H54 (cell line): ENCODE data around the gene JAZF1.
A peak's percentile ranks its signal among the peaks of the same experiment; 100 is the strongest.

Source experiments
- DNase-seq: peaks from one replicate; pipeline ENCODE4 v3.0.0; 2011; ENCODE audit warnings: low spot score, mixed read lengths; ENCODE audit not compliant: insufficient read length
- FAIRE-seq: peaks from 3 replicates; lab custom pipeline; 2011; peaks lifted over from hg19 to GRCh38; lab: Jason Lieb, UNC
- POLR2A ChIP-seq: IDR thresholded peaks from 2 replicates; pipeline ENCODE4 v1.6.1; 2011; ENCODE audit warnings: low read depth, mild to moderate bottlenecking, low read length

The JAZF1 gene

DNA sequence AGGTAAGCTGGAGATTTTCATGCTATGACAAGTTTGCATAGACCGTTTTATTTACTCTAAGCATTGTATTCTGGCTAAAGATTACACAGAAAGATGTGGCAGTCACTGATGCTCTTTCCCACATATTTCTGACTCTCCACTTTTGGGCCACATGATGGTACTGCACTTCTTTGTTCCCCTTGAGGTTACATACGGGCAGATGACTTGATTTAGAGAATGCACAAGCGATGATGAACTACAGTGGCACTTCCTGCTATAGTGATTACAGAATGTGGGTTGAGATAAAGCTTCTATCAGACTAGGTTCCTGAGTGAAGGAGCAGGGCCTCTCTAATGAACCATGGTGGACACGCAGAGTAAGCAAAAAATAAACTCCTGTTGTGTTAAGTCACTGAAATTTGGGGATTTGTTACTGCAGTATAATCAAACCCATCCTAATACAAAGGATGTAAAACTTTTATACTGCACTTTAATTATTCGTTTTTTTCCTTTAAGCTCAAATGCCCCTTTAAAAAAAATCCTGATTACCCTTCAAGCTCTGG is 262.8 kb downstream of the JAZF1 start:
- DNase-seq (peak; percentile 36), FAIRE-seq (peak; percentile 93)
- no peak for TF ChIP-seq POLR2A

DNA sequence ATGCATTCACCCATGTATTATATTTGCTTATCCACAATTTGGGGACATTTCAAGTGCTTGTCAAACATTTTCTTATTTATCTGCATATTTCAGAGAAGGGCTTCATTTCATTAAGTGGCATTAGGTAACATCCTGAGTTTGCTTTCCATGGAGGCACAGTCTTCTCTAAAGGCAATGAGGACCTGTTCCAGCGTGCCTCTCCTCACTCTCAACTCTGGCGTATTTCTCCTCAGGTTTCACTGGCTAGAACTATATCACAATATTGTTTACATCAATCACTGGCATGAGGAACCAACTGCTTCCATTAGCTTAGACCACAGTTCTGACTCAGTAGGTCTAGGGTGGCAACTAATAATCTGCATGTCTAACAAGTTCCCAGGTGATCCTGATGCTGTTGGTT is 263.5 kb downstream of the JAZF1 start:
- no peak for DNase-seq
- FAIRE-seq, result no peak
- no peak for TF ChIP-seq POLR2A

DNA sequence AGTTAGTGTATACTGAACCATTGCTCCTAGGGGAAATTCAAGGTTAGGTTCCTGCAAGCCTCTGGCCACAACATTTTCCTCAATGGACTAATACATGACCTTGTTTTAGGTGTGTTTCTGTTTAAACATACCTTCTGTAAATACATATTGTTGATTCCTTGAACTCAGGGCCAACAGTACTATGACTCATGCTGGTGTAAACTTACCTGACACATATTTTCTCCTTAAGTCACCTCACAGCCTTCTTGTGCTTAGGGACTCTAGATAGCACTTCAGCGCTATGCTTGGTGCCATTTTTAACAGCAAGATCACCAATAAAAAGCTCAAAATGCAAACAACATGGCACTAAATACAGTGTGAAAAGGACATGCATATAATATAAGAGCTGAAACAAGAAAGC is 264.2 kb downstream of the JAZF1 start:
- DNase-seq (no peak), FAIRE-seq (no peak)
- no peak for TF ChIP-seq POLR2A

DNA sequence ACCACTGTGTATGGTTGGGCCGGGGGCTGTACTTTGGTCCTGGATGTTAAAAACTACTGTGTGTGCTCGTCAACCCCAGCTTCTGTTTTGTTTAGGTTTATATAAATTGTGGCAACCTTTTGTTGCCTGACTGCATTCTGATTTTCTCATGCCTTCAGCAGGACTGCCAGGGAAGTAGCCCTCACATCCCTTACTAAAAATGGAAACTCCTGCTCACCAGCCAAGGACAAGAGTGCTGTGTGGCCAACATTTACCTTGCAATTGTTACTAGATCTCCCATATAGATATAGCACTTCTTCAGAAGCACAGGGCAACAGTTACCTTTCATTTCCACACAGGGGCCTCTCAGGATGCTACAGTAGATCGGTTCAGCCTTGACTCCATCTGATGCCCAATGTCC is 266.2 kb downstream of the JAZF1 start:
- DNase-seq (no peak), FAIRE-seq (no peak)
- no peak for TF ChIP-seq POLR2A

DNA sequence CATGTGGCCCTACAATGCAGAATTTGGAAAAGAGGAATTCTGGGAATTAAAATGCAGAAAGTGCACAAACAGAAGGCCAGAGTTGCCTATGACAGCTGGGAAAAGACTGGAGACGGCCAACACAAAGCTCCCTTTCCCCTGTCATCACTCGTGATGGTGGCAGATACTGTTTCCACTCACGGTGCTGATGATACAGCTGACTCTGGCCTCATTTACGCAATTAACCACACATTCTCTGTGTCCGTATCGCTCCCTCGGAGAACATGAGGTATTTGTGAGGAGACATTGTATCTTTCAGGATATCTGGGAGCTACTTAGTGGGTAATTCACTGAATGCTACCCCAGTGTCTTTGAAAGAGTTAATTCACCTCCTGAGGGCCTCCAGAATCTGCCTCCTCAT is 267.8 kb downstream of the JAZF1 start:
- DNase-seq (no peak), FAIRE-seq (no peak)
- no peak for TF ChIP-seq POLR2A

DNA sequence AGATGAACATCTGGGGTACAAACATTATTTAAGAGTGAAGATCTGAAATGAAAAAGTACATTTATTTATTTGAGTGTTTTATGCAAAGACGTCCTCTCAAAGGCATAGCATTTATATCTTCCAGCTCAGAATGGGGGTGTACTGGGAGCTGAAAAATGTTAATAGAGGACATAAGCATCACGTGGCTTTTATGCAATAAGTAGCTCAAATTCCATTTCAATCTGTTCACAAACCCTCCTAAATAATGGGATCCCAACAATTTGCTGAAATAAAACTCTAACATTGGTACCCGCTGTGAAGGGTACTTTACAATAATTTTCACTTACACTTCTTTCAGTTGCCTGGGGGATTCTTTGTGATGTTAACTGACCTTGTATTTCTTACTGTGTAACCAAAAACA is 268.7 kb downstream of the JAZF1 start:
- TF ChIP-seq POLR2A, result no peak
- no peak for DNase-seq
- FAIRE-seq, result no peak

DNA sequence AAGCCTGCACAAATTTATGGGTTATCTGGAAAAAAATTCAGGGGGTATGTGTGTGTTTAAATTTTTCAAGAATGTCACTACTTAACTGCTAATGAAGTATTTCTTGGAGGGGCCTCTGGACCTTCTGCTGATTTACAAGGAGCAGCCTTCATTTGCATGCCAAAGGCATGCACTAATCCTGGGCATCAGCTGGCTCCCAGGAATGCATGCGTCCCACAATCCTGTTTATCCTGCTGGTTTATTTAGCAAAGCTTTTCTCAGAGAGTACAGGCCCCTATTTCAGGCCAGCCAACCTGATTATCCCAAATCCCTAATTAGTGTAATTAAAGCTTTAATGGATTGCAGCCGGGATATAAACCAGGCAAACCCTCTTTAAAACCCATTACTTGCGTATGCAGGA is 270.3 kb downstream of the JAZF1 start:
- TF ChIP-seq POLR2A, result no peak
- FAIRE-seq, result no peak
- no peak for DNase-seq

DNA sequence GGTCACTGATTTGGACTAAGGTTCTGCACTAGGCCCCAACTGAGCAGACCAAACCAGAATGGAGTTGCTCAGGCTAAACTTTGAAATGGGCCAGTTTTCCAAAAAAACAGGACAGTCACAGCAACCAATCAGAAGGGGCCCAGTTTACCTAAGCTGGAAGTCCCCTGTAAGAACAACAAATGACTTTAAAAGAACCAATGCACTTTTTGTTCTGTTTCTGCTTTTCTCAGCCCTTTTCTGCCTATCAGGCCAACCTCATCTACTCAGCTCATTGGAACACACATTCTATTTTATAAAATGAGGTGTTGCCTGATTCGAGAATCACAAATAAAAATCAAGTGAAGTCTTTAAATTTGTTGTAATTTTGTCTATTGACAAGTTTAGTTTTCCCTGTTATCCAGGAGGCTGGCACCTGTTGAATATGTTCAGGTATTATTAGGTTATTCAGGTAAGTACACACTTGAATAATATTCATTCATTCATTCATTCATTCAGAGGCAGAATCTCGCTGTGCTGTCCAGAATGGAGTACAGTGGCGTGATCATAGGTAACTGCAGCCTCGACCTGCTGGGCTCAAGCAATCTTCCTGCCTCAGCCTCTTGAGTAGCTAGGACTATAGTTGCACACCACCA is 271.9 kb downstream of the JAZF1 start:
- FAIRE-seq (no peak), DNase-seq (no peak)
- no peak for TF ChIP-seq POLR2A

DNA sequence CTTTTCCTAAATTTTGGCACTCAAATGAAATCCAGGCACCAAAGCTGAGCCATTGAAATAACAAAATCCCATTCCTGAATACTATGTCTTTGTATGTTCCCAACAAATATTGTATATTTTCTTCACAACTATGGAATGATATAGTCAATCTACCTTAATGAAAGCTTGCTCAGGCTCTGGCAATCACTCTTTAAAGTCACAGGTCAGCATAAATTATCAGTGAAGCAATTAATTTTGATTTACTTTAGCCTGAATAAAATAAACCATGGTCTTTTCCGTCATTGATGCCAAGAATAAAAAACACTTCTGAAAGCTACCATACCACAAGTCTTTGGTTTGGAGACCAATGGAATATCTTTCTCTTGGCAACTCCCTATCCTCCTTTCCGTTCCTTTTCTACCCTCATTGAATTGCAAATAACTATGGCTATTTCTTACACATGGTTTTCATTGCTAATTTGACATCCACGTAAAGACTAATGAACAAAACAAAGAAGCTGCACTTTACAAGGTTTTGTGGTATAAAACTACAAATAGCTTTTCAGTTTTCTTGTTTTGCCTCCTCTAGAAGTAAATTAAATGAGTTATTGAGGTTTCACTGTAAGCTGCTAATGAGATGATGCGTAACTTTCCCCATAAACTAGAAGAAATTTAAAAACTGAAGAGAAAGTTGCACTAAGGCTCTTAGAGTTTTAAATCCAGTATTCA is 274.1 kb downstream of the JAZF1 start:
- no peak for FAIRE-seq
- DNase-seq, result no peak
- TF ChIP-seq POLR2A, result no peak

DNA sequence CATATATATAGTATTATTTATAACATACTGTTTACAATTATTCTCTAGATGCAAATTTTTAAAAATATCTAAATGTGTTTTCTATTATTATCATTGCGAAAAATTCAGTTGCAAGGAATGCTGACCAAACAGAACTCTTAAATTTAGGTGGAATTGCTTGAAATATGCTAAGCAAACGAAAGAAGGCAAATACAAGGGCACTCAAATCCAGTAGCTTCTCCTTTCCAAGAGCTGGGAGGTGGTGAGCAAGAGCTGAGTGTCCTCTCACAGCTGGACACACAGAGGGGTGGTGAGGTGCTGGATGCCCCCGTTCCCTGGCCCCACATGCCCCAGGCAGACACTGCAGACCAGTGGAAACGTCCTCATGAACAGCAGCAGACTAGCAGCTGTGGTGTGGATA is 274.6 kb downstream of the JAZF1 start:
- no peak for FAIRE-seq

DNA sequence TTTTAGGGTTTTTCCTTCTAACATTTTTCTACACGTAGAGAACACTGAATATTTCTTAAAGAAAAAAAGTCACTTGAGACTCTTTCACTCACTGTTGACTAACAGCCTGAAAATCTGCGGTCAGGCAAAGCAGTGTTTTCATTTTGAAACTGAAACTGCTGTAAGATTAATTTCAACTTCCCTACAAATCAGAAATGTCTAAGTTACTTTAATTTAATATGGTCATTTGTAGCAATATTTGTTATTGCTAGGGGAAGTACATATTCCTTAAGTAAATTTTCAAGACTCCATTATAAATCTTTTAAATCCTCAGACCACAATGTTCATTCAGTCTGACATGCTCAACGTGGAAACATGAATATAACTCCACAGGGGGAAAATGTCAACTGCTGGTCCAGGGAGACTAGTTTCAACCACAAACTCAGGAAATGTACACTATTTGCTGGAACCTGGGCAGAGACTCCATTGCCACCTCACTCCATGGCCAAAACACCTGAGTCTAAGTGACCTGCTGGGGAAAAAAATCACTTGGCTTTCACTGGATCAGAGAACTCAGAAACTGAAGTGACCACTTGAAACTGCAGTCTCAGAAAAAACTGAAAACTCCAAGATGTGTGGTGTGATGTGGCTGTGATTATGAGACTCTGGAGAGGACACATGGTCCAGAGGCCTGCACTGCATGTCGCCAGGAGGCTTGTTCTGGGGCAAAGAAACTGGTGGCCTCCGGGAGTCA is 279.4 kb downstream of the JAZF1 start:
- TF ChIP-seq POLR2A, result no peak
- DNase-seq (peak; percentile 54), FAIRE-seq (peak; percentile 38)

More for the DNA sequence above, 274.6 kb downstream of the JAZF1 start:
- DNase-seq, result no peak
- no peak for TF ChIP-seq POLR2A

DNA sequence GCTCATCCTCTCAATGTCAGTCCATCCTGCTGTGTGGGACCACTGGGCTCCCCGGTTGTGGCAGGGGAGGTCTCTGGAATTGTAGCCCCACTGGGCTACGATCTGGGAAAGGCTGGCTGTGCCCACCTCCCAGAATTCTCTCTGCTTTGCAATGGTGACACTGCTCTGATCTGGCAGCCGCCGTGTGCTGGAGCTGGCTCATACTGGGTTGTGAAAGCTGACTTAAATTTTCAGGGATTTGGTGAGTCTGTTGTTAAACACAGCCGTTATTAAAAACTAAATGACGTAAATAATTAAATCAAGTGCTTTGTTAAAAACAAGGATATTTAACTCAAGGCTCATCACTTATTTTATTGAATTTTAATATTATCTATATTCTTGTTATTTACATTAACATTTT is 280.6 kb downstream of the JAZF1 start:
- FAIRE-seq (no peak), DNase-seq (no peak)
- no peak for TF ChIP-seq POLR2A

DNA sequence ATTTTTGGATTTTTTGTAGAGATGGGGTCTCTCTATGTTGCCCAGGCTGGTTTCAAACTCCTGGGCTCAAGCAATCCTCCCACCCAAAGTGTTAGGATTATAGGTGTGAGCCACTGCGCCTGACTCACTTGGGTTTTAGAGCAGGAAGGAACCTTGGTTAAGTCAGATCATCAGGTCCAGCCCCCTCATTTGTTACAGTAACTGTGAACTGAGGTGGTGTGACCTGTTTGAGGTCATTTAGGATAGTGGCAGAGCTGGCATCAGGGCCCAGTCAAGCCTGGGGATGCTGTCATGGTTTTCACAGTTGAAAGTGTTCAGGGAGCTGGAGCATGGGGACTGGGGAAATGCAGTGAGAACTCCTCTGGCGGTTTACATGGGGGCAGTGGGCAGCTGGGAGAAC is 281.0 kb downstream of the JAZF1 start:
- FAIRE-seq (no peak), DNase-seq (no peak)
- no peak for TF ChIP-seq POLR2A

DNA sequence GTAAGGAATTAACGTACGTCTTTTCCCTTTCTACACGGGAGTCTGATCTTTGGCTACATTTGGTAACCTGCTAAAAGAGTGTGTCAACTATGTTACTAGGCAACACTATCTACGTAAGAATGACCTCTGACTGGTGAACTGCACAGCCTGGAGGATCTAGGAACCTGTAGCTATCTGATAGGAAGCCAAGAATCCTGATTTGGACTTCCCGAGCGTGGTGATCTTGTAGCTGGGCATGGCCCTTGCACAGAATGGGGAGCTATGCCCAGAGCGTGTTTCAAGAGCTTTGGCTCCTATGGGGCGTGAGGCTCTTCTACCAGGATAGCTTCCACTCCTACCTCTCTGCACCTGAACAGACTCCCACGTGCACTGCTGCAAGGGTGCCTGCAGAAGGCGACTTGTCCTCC is 283.2 kb downstream of the JAZF1 start:
- DNase-seq (no peak), FAIRE-seq (no peak)
- no peak for TF ChIP-seq POLR2A

DNA sequence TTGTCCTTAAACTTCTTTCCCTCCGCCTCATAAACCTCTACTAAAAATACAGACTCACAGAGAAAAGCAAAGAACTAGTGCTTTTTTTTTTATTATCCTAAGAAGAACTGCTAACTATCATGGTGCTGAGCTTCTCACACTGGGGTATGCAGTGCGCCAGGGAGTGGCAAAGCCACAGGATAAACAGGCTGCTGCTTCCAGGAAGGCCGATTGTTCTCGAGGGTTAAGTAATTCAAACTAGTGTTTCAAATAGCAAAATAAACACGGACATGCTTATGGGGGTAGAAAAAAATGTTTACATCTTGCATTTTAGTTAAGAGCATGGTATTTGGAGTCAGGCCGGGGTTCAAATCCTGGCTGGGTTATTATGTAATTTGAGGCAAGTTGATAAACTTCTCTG is 283.6 kb downstream of the JAZF1 start:
- FAIRE-seq, result no peak
- DNase-seq, result no peak

More for the DNA sequence above, 283.6 kb downstream of the JAZF1 start:
- no peak for TF ChIP-seq POLR2A
